ENCODE data around the gene OPN4.

Gene OPN4

DNA sequence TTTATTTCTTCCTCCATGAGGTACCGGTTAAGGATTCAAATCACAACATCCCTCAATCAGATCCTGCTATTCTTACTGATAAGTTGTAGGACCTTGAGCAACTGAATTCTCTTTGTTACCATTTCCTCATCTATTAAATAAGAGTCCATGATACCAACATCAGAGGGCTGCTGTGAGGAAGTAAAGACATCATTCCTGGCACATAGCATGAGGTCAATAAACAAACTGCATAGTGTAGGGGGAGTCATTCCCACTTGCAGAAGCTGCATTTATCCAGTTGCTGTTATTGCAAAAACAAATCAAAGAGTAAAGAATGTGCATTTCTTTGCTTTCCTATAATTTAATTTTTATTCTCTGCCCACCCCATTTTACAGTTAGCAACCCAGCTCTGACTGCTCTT lies 50.8 kb downstream of the OPN4 start:
- TF ChIP-seq, protein P1, sequence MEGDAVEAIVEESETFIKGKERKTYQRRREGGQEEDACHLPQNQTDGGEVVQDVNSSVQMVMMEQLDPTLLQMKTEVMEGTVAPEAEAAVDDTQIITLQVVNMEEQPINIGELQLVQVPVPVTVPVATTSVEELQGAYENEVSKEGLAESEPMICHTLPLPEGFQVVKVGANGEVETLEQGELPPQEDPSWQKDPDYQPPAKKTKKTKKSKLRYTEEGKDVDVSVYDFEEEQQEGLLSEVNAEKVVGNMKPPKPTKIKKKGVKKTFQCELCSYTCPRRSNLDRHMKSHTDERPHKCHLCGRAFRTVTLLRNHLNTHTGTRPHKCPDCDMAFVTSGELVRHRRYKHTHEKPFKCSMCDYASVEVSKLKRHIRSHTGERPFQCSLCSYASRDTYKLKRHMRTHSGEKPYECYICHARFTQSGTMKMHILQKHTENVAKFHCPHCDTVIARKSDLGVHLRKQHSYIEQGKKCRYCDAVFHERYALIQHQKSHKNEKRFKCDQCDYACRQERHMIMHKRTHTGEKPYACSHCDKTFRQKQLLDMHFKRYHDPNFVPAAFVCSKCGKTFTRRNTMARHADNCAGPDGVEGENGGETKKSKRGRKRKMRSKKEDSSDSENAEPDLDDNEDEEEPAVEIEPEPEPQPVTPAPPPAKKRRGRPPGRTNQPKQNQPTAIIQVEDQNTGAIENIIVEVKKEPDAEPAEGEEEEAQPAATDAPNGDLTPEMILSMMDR (IDR thresholded peaks at IDR 0.05; ENCODE audit: low read depth, low read length) = no peak
- no peak for DNase-seq (ENCODE audit: extremely low read depth, low read depth)

GRCh38 chr10:86705905-86706304 lies 51.6 kb downstream of the OPN4 start:
- DNase-seq (ENCODE audit: extremely low read depth, low read depth) = no peak
- TF ChIP-seq, protein P1 (IDR thresholded peaks at IDR 0.05; ENCODE audit: low read depth, low read length) = no peak

DNA sequence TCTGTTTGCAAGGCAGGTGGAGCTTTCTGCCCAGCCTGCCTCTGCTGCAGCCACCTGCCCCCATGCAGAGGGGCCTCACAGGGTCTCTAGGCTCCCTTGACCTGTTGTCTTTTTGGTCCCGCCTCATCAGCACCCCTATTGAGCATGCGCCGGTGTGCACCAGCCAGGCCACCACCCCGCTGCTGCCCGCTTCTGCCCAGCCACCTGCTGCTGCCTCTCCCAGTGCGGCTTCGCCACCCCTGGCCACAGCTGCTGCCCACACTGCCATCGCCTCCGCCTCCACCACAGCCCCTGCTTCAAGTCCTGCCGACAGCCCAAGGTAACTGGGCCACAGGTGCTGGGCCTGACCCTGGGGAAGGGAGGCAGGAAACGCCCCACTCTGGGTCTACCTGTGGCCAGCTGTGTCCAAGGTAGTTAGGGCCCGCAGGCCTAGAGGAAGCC lies 52.1 kb downstream of the OPN4 start:
- no peak for DNase-seq (ENCODE audit: extremely low read depth, low read depth)
- TF ChIP-seq, protein P1 (IDR thresholded peaks at IDR 0.05; ENCODE audit: low read depth, low read length) = no peak

- no peak for DNase-seq (ENCODE audit: extremely low read depth, low read depth)
- TF ChIP-seq, protein P1 (IDR thresholded peaks at IDR 0.05; ENCODE audit: low read depth, low read length) = no peak
Measured at GRCh38 chr10:86706977-86707376, 52.6 kb downstream of the OPN4 start.

DNA sequence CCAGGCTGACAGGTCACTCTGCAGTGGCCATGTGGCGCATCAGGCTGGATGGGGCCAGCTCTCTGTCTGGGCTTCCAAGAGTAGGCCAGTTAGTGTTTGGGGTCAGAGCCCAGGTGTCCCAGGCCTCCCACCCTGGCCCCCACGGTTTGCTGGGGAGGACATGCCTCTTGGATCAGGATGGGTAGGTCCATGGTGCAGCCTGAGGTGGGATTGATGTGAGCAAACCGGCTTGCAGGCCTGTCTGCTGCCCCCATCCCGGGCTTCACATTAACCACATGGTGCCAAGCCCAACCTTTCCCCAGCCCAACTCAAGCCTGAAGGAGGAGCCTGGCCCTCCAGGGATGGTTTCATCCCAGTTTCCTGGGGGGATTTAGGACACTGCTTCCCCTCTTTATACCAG lies 53.2 kb downstream of the OPN4 start:
- no peak for DNase-seq (ENCODE audit: extremely low read depth, low read depth)
- TF ChIP-seq, protein P1 (IDR thresholded peaks at IDR 0.05; ENCODE audit: low read depth, low read length) = no peak

GRCh38 chr10:86708068-86708782 lies 53.9 kb downstream of the OPN4 start:
- no peak for DNase-seq (ENCODE audit: extremely low read depth, low read depth)
- TF ChIP-seq, protein P1 (IDR thresholded peaks at IDR 0.05; ENCODE audit: low read depth, low read length) = no peak

- no peak for DNase-seq (ENCODE audit: extremely low read depth, low read depth)
- TF ChIP-seq, protein P1 (IDR thresholded peaks at IDR 0.05; ENCODE audit: low read depth, low read length) = no peak
Measured at GRCh38 chr10:86708783-86709380, 54.5 kb downstream of the OPN4 start.

All from AG09319 (cell line).